Glutamatergic neuron (in vitro differentiated cells): Measurements from ENCODE around the gene TMEM259. TPM values are rescaled to one million over a fixed set of nuclear protein-coding genes. Genes with fewer than 3 reads are reported as not detected.
A peak's percentile ranks its signal among the peaks of the same experiment; 100 is the strongest.
"Not testable (repeated sequence)": the region's sequence is repeated elsewhere in the genome, so short reads cannot be mapped to it uniquely, and the experiment has no call there.

Experiments
- DNase-seq: peaks from one replicate; pipeline ENCODE4 v3.0.0; 2022
- H3K27ac Mint-ChIP-seq: one replicate; pipeline ENCODE4 v1.8.0; 2020; ENCODE audit warnings: mild to moderate bottlenecking, mixed read lengths, inconsistent platforms; ENCODE audit not compliant: unreplicated experiment
- H3K27me3 Mint-ChIP-seq: one replicate; pipeline ENCODE4 v1.8.0; 2020; ENCODE audit warnings: mild to moderate bottlenecking, moderate library complexity, mixed read lengths, inconsistent platforms; ENCODE audit not compliant: unreplicated experiment
- H3K36me3 Mint-ChIP-seq: one replicate; pipeline ENCODE4 v1.8.0; 2020; ENCODE audit warnings: mild to moderate bottlenecking, mixed read lengths, inconsistent platforms; ENCODE audit not compliant: unreplicated experiment
- H3K4me1 Mint-ChIP-seq: one replicate; pipeline ENCODE4 v1.8.0; 2020; ENCODE audit warnings: mild to moderate bottlenecking, low read depth, mixed read lengths, inconsistent platforms; ENCODE audit not compliant: unreplicated experiment
- H3K4me3 Mint-ChIP-seq: one replicate; pipeline ENCODE4 v1.8.0; 2020; ENCODE audit warnings: mild to moderate bottlenecking, mixed read lengths, inconsistent platforms; ENCODE audit not compliant: unreplicated experiment
- H3K9me3 Mint-ChIP-seq: one replicate; pipeline ENCODE4 v1.8.0; 2020; ENCODE audit warnings: mild to moderate bottlenecking, moderate library complexity, mixed read lengths, inconsistent platforms; ENCODE audit not compliant: unreplicated experiment
- CTCF ChIP-seq: fragments of 200-600 bp; sonication (generic); IDR thresholded peaks from one replicate; pipeline ENCODE4 v1.5.0; 2021; ENCODE audit not compliant: partially characterized antibody, unreplicated experiment
- total RNA-seq: library from RNA; stranded (reverse); fragmentation: NEBNext Ultra II Directional; extraction: Animal tissue kit (Norgen Biotek cat#: 25700); gene quantifications from one replicate; pipeline ENCODE4 v1.2.1, GENCODE V29; 2021; ENCODE audit not compliant: unreplicated experiment

The TMEM259 gene
- total RNA-seq, 1 donor from 2014 or later: 222 TPM

GRCh38 chr19:1028062-1028926 lies 7.4 kb upstream of the TMEM259 start:
- TF ChIP-seq CTCF: no peak
- no peaks in the 10 kb centered on the region for H3K36me3 Mint-ChIP-seq
- H3K27me3 Mint-ChIP-seq: peaks cover 1% of the 10 kb centered on the region
- no peak overlapping the region for H3K27ac Mint-ChIP-seq
- no peaks in the 10 kb centered on the region for H3K4me1 Mint-ChIP-seq
- DNase-seq: no peak
- H3K4me3 Mint-ChIP-seq: peak overlapping the region; percentile 73
- peaks cover 2% of the 10 kb centered on the region for H3K9me3 Mint-ChIP-seq

- Mint-ChIP-seq H3K27me3 (peaks cover 1% of the 10 kb centered on the region), H3K4me1 (no peaks in the 10 kb centered on the region), H3K27ac (no peak overlapping the region), H3K36me3 (no peaks in the 10 kb centered on the region), H3K4me3 (peak overlapping the region; percentile 73), H3K9me3 (no peaks in the 10 kb centered on the region)
- no peak for TF ChIP-seq CTCF
- DNase-seq: no peak
Measured at GRCh38 chr19:1027650-1028061, 6.7 kb upstream of the TMEM259 start.

- Mint-ChIP-seq H3K4me3 (peak overlapping the region; percentile 83), H3K27ac (no peak overlapping the region), H3K9me3 (no peaks in the 10 kb centered on the region), H3K27me3 (peaks cover 1% of the 10 kb centered on the region), H3K4me1 (no peaks in the 10 kb centered on the region), H3K36me3 (no peaks in the 10 kb centered on the region)
- no peak for TF ChIP-seq CTCF
- DNase-seq: no peak
Measured at GRCh38 chr19:1026783-1027649, 6.1 kb upstream of the TMEM259 start.

- peaks cover 9% of the 10 kb centered on the region for H3K27me3 Mint-ChIP-seq
Measured at GRCh38 chr19:1025960-1026782, 5.2 kb upstream of the TMEM259 start, which contains the start of gene CNN2. Gene CNN2, plus strand, starts transcription at chr19:1026608. Its CDS starts 54 bp downstream, at chr19:1026662.

GRCh38 chr19:1025080-1025479 lies 4.2 kb upstream of the TMEM259 start:
- not testable (repeated sequence) for DNase-seq, H3K36me3 Mint-ChIP-seq, H3K9me3 Mint-ChIP-seq, H3K27ac Mint-ChIP-seq, H3K4me3 Mint-ChIP-seq, H3K4me1 Mint-ChIP-seq
- peaks cover 15% of the 10 kb centered on the region for H3K27me3 Mint-ChIP-seq

More at GRCh38 chr19:1025960-1026782, 5.2 kb upstream of the TMEM259 start, which contains the start of gene CNN2:
- H3K9me3 Mint-ChIP-seq: peaks cover 5% of the 10 kb centered on the region
- H3K36me3 Mint-ChIP-seq: no peaks in the 10 kb centered on the region
- no peak for TF ChIP-seq CTCF
- peak; percentile 81 for DNase-seq
- H3K27ac Mint-ChIP-seq: no peak within 1 kb of the TSS
- peak within 1 kb of the TSS; percentile 83 for H3K4me3 Mint-ChIP-seq
- H3K4me1 Mint-ChIP-seq: no peaks in the 10 kb centered on the region

GRCh38 chr19:1023883-1024188 lies 2.9 kb upstream of the TMEM259 start:
- H3K9me3 Mint-ChIP-seq, H3K4me3 Mint-ChIP-seq, H3K27ac Mint-ChIP-seq, H3K4me1 Mint-ChIP-seq, H3K36me3 Mint-ChIP-seq, DNase-seq: not testable (repeated sequence)
- peaks cover 13% of the 10 kb centered on the region for H3K27me3 Mint-ChIP-seq
